Activated naive CD4-positive, alpha-beta T cell treated with anti-CD3 and anti-CD28 coated beads for 36 hours (primary cell): ENCODE data around the gene KLHL3. TPM values are rescaled to one million over a fixed set of nuclear protein-coding genes. Genes with fewer than 3 reads are reported as not detected.

Experiments used
- CTCF ChIA-PET: fragments of 350-600 bp; sonication (Branson Sonifier 250); formaldehyde crosslinking; loops from one replicate; lab custom pipeline; 2021; ENCODE audit warnings: antibody characterized with exemption; lab: Charles Lee
- DNase-seq: peaks from one replicate; pipeline ENCODE4 v3.0.0-alpha.2; 2020
- H3K27ac Mint-ChIP-seq: one replicate; pipeline ENCODE4 v1.8.0; 2021; ENCODE audit warnings: mild to moderate bottlenecking, mixed read lengths
- H3K27me3 Mint-ChIP-seq: one replicate; pipeline ENCODE4 v1.8.0; 2021; ENCODE audit warnings: low read depth, mixed read lengths
- H3K36me3 Mint-ChIP-seq: one replicate; pipeline ENCODE4 v1.8.0; 2021; ENCODE audit warnings: low read depth, mixed read lengths
- H3K4me1 Mint-ChIP-seq: one replicate; pipeline ENCODE4 v1.8.0; 2021; ENCODE audit warnings: low read depth, mixed read lengths
- H3K4me3 Mint-ChIP-seq: one replicate; pipeline ENCODE4 v1.8.0; 2021; ENCODE audit warnings: mild to moderate bottlenecking, moderate library complexity, mixed read lengths
- H3K9me3 Mint-ChIP-seq: one replicate; pipeline ENCODE4 v1.8.0; 2021; ENCODE audit warnings: mixed read lengths
- intact Hi-C: fragments of 100-400 bp; cut with micrococcal nuclease; formaldehyde crosslinking; loops from one replicate; pipeline ENCODE4 v1.15.1; 2023
- total RNA-seq, 2 experiments: library from RNA; stranded (reverse); gene quantifications; one replicate each; pipeline ENCODE4 v1.2.3, GENCODE V29; 2021

Gene KLHL3
- total RNA-seq, 2 experiments from 2014 or later = 1.7 to 2.0 TPM

- H3K4me1 Mint-ChIP-seq = no peaks in the 10 kb centered on the region
- peaks cover 16% of the 10 kb centered on the region for H3K27me3 Mint-ChIP-seq
- H3K9me3 Mint-ChIP-seq = no peaks in the 10 kb centered on the region
- CTCF ChIA-PET = no interaction called here
- no peaks in the 10 kb centered on the region for H3K36me3 Mint-ChIP-seq
- no peak overlapping the region for H3K27ac Mint-ChIP-seq
- no peak for DNase-seq
- intact Hi-C loops = no loop called here
- no peak overlapping the region for H3K4me3 Mint-ChIP-seq
These were observed 133.1 kb downstream of the KLHL3 start for GRCh38 chr5:137602721-137603273.

GRCh38 chr5:137600721-137601360 is 135.0 kb downstream of the KLHL3 start:
- intact Hi-C loops = no loop called here
- no peak for DNase-seq
- Mint-ChIP-seq H3K36me3 (no peaks in the 10 kb centered on the region), H3K4me3 (no peak overlapping the region), H3K27me3 (peaks cover 18% of the 10 kb centered on the region), H3K9me3 (no peaks in the 10 kb centered on the region), H3K4me1 (no peaks in the 10 kb centered on the region), H3K27ac (no peak overlapping the region)
- CTCF ChIA-PET = no interaction called here

GRCh38 chr5:137599457-137599856 is 136.4 kb downstream of the KLHL3 start:
- Mint-ChIP-seq H3K27ac (no peak overlapping the region), H3K27me3 (peaks cover 16% of the 10 kb centered on the region), H3K9me3 (no peaks in the 10 kb centered on the region), H3K36me3 (no peaks in the 10 kb centered on the region), H3K4me1 (no peaks in the 10 kb centered on the region), H3K4me3 (no peak overlapping the region)
- DNase-seq = no peak
- intact Hi-C loops = no loop called here
- CTCF ChIA-PET = interaction anchor here (0.6 kb wide), 1 partner anchor 107 kb away, joined by 3 read pairs; no protein-coding TSS in a partner anchor

GRCh38 chr5:137598399-137598798 is 137.5 kb downstream of the KLHL3 start:
- Mint-ChIP-seq H3K9me3 (no peaks in the 10 kb centered on the region), H3K27me3 (peaks cover 14% of the 10 kb centered on the region), H3K36me3 (no peaks in the 10 kb centered on the region), H3K4me1 (no peaks in the 10 kb centered on the region), H3K4me3 (no peak overlapping the region), H3K27ac (no peak overlapping the region)
- no peak for DNase-seq
- intact Hi-C loops = no loop called here
- CTCF ChIA-PET = interaction anchor here (0.6 kb wide), 1 partner anchor 33 kb away, joined by 3 read pairs; no protein-coding TSS in a partner anchor

DNA sequence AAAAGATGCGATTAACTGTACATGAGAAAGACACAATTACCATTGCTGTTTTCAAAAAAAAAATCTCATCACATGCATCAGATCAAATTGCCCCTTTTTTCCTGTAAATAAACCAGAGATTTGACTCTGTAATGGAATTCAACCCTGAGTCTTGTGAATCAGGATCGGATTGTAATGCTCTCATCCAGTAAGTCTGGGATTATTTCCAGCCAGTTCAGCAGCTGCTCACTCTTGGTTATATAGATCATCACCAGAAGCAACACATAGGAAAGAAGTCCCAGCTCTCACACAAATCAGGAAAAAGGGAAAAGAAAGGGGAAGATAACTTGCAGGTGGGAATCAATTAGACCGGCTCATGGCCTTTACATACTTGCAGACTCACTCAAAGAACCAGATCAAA is 138.9 kb downstream of the KLHL3 start:
- Mint-ChIP-seq H3K36me3 (no peaks in the 10 kb centered on the region), H3K4me3 (no peak overlapping the region), H3K27me3 (peaks cover 14% of the 10 kb centered on the region), H3K4me1 (no peaks in the 10 kb centered on the region), H3K9me3 (no peaks in the 10 kb centered on the region), H3K27ac (no peak overlapping the region)
- intact Hi-C loops = no loop called here
- CTCF ChIA-PET = no interaction called here
- no peak for DNase-seq

DNA sequence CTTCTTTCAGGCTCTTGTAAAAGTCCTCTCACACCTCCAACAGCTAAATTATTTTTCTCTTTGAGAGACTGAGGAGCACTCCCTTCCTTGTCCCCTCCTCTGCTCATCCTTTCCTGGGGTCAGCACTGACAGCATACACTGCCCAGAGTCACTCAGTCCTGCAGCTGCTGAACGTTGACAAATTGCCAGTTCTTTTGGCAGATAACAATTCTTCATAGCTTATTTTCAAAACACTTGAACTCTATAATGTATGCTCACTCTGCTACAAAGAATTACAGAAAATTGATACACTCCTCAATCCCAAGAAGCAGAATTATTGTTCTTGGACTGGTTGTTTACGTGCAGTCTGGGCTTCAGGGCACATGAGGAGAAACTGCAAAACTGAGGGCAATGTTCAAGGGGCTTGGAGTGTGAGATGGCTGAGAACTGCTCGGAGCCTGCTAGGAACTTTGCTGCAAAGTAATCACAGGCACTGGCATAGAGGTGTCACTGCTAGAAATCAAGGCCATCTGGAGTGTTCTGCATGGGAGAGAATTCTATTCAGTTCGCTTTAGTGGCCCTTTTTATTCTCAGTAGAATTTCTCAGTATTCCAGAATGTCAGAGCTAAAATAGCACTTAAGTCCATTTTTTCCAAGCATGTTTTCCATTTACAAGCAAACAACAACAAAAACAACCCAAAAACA is 140.4 kb downstream of the KLHL3 start:
- no peak for DNase-seq
- H3K27ac Mint-ChIP-seq = no peak overlapping the region
- no peaks in the 10 kb centered on the region for H3K36me3 Mint-ChIP-seq
- CTCF ChIA-PET = no interaction called here
- no peaks in the 10 kb centered on the region for H3K9me3 Mint-ChIP-seq
- H3K27me3 Mint-ChIP-seq = peaks cover 14% of the 10 kb centered on the region
- H3K4me3 Mint-ChIP-seq = no peak overlapping the region
- intact Hi-C loops = no loop called here
- H3K4me1 Mint-ChIP-seq = no peaks in the 10 kb centered on the region

- Mint-ChIP-seq H3K36me3 (no peaks in the 10 kb centered on the region), H3K27ac (no peak overlapping the region), H3K4me3 (no peak overlapping the region), H3K4me1 (no peaks in the 10 kb centered on the region), H3K9me3 (no peaks in the 10 kb centered on the region), H3K27me3 (peaks cover 14% of the 10 kb centered on the region)
- CTCF ChIA-PET = no interaction called here
- no peak for DNase-seq
- intact Hi-C loops = no loop called here
These were observed 141.2 kb downstream of the KLHL3 start for GRCh38 chr5:137594717-137595116.

DNA sequence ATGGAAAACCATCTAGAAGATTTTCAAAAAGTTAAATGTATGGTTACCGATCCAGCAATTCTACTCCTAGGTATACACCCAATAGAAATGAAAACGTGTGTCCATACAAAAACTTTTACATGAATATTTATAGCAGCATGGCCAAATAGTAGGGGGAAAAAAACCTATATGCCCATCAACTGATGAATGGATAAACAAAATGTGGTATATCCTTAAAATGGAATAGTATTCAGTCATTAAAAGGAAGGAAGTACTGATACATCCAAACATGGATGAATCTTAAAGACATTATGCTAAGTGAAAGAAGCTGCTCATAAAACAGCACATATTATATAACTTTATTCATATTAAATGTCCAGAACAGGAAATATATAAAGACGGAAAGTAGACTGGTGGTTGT is 143.6 kb downstream of the KLHL3 start:
- Mint-ChIP-seq H3K27me3 (peaks cover 6% of the 10 kb centered on the region), H3K27ac (no peak overlapping the region), H3K36me3 (no peaks in the 10 kb centered on the region), H3K4me1 (no peaks in the 10 kb centered on the region), H3K4me3 (no peak overlapping the region), H3K9me3 (no peaks in the 10 kb centered on the region)
- no peak for DNase-seq
- CTCF ChIA-PET = interaction anchor here (0.8 kb wide), 1 partner anchor 701 kb away, joined by 3 read pairs; no protein-coding TSS in a partner anchor
- intact Hi-C loops = no loop called here

DNA sequence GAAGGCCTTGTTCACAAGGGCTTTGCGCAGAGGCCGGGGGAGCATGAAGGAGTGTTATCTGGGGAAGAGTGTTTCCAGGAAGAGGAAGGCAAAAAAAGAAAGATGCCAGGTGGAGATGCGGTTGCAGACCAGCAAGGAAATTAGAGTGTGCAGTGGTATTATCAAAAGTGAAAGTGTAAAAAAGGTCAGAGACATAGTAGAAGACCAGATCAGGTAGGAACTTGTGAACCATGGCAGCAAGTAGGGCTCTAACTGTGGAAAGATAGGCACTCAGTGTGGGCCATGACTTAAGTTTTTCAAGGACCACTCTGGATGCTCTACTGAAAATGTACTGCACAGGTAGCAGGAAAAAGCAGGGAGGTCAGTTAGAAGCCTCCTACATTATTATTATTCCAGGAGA is 146.7 kb downstream of the KLHL3 start:
- Mint-ChIP-seq H3K27me3 (peaks cover 4% of the 10 kb centered on the region), H3K36me3 (no peaks in the 10 kb centered on the region), H3K9me3 (no peaks in the 10 kb centered on the region), H3K4me3 (no peak overlapping the region), H3K27ac (no peak overlapping the region), H3K4me1 (no peaks in the 10 kb centered on the region)
- DNase-seq = no peak
- CTCF ChIA-PET = interaction anchor here (1.2 kb wide), 1 partner anchor 153 kb away, joined by 4 read pairs; no protein-coding TSS in a partner anchor
- intact Hi-C loops = no loop called here

DNA sequence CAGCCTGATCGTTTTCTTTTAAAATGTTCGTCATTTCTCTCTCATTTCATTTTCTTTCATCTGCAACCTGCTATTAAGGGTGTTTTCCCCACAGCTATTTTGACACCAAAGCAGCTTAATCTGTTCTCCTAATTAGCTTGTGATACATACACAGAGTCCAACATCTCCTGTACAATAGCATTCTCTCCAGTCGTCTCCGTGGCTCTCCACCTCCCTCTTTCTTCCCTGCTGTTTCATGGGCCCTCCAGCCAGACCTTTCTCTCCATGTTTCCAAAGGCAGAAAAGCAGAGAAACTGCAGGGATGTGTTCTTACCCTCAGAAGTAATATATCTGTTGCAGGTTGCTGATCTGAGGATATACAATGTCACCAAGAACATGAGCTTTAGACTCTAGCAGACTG is 148.0 kb downstream of the KLHL3 start:
- H3K36me3 Mint-ChIP-seq = no peaks in the 10 kb centered on the region
- H3K4me1 Mint-ChIP-seq = no peaks in the 10 kb centered on the region
- intact Hi-C loops = no loop called here
- H3K27ac Mint-ChIP-seq = no peak overlapping the region
- H3K9me3 Mint-ChIP-seq = no peaks in the 10 kb centered on the region
- CTCF ChIA-PET = interaction anchor here (1.2 kb wide), 1 partner anchor 155 kb away, joined by 4 read pairs; no protein-coding TSS in a partner anchor
- no peak for DNase-seq
- peaks cover 4% of the 10 kb centered on the region for H3K27me3 Mint-ChIP-seq
- no peak overlapping the region for H3K4me3 Mint-ChIP-seq

GRCh38 chr5:137584262-137584661 is 151.6 kb downstream of the KLHL3 start:
- Mint-ChIP-seq H3K27ac (no peak overlapping the region), H3K9me3 (no peaks in the 10 kb centered on the region), H3K36me3 (no peaks in the 10 kb centered on the region), H3K4me3 (no peak overlapping the region), H3K4me1 (no peaks in the 10 kb centered on the region), H3K27me3 (peaks cover 8% of the 10 kb centered on the region)
- intact Hi-C loops = no loop called here
- DNase-seq = no peak
- CTCF ChIA-PET = no interaction called here

GRCh38 chr5:137583129-137583528 is 152.8 kb downstream of the KLHL3 start:
- Mint-ChIP-seq H3K27me3 (peaks cover 5% of the 10 kb centered on the region), H3K9me3 (no peaks in the 10 kb centered on the region), H3K36me3 (no peaks in the 10 kb centered on the region), H3K4me3 (no peak overlapping the region), H3K4me1 (no peaks in the 10 kb centered on the region), H3K27ac (no peak overlapping the region)
- CTCF ChIA-PET = no interaction called here
- DNase-seq = no peak
- intact Hi-C loops = no loop called here

DNA sequence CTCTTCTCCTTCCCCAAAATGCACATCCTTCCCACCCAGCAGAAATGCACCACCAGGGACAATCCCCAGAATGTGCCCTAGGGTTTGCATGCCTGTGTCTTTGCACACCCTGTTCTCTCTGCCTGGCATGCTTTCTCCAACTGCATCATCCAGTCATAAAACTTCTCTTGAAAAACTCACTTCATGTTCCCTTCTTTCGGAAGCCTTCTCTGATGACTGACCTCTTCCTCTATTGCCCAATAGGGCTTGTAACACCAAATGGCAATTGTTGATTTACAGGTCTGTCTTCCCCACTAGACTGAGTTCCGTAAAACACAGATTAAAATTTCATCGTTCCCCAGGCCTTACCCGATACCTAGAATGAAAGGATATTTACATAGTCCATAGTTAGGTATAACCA is 153.7 kb downstream of the KLHL3 start:
- H3K27ac Mint-ChIP-seq = no peak overlapping the region
- H3K27me3 Mint-ChIP-seq = peaks cover 5% of the 10 kb centered on the region
- no peaks in the 10 kb centered on the region for H3K4me1 Mint-ChIP-seq
- DNase-seq = no peak
- no peaks in the 10 kb centered on the region for H3K36me3 Mint-ChIP-seq
- H3K9me3 Mint-ChIP-seq = no peaks in the 10 kb centered on the region
- CTCF ChIA-PET = no interaction called here
- intact Hi-C loops = no loop called here
- H3K4me3 Mint-ChIP-seq = no peak overlapping the region
